GM13977 (cell line): Measurements from ENCODE around the gene EVPL.

Experiments
- DNase-seq: peaks from one replicate; pipeline ENCODE4 v3.0.0; 2012; ENCODE audit warnings: low spot score
- in situ Hi-C: fragments of 300-500 bp; cut with MboI; formaldehyde crosslinking; loops from one replicate; pipeline ENCODE4 v1.12.0; 2022; ENCODE audit warnings: low sequenced_read_pairs, low pct_unique_long_range_greater_than_20kb, mixed read lengths, inconsistent platforms; ENCODE audit not compliant: unreplicated experiment
- TF ChIP-seq, protein P1 (sequence below): IDR thresholded peaks from 2 replicates; pipeline ENCODE4 v1.5.1; 2012; ENCODE audit warnings: mild to moderate bottlenecking, control low read depth; ENCODE audit not compliant: insufficient read depth; ENCODE audit errors: extremely low read depth, missing control alignments

Gene EVPL

GRCh38 chr17:76018340-76018680, 8.8 kb downstream of the EVPL start:
- DNase-seq: no peak
- in situ Hi-C loops: loop anchor here (10.0 kb wide), 1 partner anchor 276 kb away; no protein-coding TSS in a partner anchor
- TF ChIP-seq, protein P1, sequence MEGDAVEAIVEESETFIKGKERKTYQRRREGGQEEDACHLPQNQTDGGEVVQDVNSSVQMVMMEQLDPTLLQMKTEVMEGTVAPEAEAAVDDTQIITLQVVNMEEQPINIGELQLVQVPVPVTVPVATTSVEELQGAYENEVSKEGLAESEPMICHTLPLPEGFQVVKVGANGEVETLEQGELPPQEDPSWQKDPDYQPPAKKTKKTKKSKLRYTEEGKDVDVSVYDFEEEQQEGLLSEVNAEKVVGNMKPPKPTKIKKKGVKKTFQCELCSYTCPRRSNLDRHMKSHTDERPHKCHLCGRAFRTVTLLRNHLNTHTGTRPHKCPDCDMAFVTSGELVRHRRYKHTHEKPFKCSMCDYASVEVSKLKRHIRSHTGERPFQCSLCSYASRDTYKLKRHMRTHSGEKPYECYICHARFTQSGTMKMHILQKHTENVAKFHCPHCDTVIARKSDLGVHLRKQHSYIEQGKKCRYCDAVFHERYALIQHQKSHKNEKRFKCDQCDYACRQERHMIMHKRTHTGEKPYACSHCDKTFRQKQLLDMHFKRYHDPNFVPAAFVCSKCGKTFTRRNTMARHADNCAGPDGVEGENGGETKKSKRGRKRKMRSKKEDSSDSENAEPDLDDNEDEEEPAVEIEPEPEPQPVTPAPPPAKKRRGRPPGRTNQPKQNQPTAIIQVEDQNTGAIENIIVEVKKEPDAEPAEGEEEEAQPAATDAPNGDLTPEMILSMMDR: no peak

GRCh38 chr17:76017481-76018339, 9.4 kb downstream of the EVPL start:
- no peak for DNase-seq
- in situ Hi-C loops: loop anchor here (10.0 kb wide), 1 partner anchor 277 kb away; no protein-coding TSS in a partner anchor
- TF ChIP-seq, protein P1: no peak

DNA sequence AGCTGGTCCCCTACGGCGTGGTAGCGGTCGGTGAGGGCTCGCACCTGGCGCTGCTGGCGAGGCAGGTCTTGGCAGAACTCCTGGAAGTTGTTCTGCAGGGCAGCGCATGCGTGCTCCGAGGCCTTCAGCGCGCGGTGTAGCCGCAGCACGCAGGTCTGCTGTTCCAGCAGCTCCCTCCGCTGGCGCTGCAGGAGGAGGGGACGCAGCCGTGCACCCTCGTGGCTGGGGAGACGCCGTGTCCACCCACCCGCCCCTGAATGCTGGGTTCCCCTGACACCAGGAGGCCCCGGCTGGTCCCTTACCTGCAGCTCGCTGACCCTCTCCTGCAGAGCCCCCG, 12.2 kb downstream of the EVPL start:
- in situ Hi-C loops: loop anchor here (10.0 kb wide), 1 partner anchor 280 kb away; no protein-coding TSS in a partner anchor
- no peak for DNase-seq
- TF ChIP-seq, protein P1: no peak

DNA sequence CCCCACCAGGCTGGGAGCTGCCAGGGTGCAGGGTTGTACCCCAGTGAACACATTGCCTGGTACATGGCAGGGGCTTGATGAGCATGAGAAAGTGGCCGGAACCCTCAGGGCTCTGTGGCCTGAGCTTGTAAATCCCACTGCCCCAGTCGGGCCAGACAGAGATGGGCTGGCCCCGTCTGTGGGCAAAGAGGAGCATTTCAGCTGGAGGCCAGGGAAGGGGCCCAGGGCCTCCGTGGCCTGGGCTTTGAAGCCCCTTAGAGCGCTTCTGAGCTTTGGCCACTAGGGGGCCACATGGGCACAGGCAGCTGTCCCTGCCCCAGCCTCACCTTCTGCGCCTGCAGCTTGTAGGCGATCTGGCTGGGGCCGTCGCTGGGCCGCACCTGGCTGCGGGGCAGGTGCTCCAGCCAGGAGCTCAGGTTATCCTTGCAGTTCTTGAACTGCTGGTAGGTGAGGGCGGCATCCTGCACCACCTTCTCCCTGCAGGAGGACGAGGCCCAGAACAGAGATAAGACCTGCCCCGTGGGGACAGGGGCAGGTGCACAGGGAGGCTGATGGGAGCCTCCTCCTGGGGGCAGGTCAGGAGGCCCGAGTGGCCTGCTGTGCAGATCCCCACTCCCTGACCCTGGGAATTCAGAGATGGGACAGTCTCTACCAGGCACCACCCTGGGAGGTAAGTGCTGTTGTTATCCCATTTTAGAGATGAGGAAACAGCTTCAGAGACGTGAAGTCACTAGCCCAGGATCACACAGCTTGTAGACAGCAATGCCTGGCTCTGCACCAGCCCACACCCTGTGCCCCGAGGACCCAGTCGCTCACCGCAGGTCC, 12.8 kb downstream of the EVPL start:
- TF ChIP-seq, protein P1: peak; percentile 99
- in situ Hi-C loops: loop anchor here (10.0 kb wide), 1 partner anchor 280 kb away; no protein-coding TSS in a partner anchor
- DNase-seq: peak; percentile 94

GRCh38 chr17:76013377-76013932, 13.7 kb downstream of the EVPL start:
- no peak for DNase-seq
- TF ChIP-seq, protein P1: no peak
- in situ Hi-C loops: loop anchor here (10.0 kb wide), 1 partner anchor 281 kb away; no protein-coding TSS in a partner anchor

- in situ Hi-C loops: loop anchor here (10.0 kb wide), 1 partner anchor 283 kb away; no protein-coding TSS in a partner anchor
- TF ChIP-seq, protein P1: no peak
- no peak for DNase-seq
These were observed 15.2 kb downstream of the EVPL start for GRCh38 chr17:76011951-76012350.
